GM19099 (cell line): ENCODE data around the gene UGT1A4.

Source experiments
- POLR2A ChIP-seq: IDR thresholded peaks from 3 replicates; pipeline ENCODE4 v1.6.1; 2011; ENCODE audit warnings: low read depth; ENCODE audit not compliant: insufficient read length; ENCODE audit errors: extremely low read depth

The UGT1A4 gene

DNA sequence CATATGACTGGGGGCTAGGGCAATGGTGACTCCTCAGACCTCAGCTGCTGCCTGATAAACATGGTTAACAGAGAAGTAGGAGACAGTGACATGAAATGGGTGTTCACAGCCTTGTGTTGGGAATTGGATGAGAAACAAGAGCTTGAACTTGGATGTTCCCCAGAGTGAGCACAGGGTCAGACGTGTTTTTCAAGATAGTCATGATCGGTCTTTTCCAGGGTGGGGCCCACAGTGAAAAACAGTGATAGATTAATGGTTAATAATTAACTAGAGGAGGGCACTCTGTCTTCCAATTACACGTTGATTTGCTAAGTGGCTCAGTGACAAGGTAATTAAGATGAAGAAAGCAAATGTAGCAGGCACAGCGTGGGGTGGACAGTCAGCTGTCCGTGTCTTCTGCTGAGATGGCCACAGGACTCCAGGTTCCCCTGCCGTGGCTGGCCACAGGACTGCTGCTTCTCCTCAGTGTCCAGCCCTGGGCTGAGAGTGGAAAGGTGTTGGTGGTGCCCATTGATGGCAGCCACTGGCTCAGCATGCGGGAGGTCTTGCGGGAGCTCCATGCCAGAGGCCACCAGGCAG, 10.3 kb downstream of the UGT1A4 start, which contains the start of gene UGT1A3:
Gene UGT1A3, plus strand, starts transcription at position 320 of the 579 bp plus-strand sequence. Its CDS starts 85 bp downstream, at position 405.
- TF ChIP-seq POLR2A: no peak

DNA sequence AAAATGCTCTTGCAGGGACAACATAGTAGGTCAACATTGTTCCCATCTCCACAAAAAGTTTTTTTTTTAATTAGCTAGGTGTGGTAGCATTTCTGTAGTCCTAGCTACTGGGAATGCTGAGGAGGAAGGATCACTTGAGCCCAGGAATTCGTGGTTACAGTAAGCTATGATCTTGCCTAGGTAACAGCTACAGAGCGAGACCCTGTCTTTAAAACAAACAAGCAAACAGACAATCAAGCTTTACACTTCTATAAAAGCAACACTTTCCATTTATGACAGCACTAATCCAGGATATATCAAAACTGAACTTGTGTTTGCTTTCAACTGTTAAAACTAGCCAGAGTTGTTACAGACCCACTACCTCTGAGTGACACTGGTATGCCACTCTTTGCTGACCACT, 22.3 kb downstream of the UGT1A4 start:
- TF ChIP-seq POLR2A: no peak

DNA sequence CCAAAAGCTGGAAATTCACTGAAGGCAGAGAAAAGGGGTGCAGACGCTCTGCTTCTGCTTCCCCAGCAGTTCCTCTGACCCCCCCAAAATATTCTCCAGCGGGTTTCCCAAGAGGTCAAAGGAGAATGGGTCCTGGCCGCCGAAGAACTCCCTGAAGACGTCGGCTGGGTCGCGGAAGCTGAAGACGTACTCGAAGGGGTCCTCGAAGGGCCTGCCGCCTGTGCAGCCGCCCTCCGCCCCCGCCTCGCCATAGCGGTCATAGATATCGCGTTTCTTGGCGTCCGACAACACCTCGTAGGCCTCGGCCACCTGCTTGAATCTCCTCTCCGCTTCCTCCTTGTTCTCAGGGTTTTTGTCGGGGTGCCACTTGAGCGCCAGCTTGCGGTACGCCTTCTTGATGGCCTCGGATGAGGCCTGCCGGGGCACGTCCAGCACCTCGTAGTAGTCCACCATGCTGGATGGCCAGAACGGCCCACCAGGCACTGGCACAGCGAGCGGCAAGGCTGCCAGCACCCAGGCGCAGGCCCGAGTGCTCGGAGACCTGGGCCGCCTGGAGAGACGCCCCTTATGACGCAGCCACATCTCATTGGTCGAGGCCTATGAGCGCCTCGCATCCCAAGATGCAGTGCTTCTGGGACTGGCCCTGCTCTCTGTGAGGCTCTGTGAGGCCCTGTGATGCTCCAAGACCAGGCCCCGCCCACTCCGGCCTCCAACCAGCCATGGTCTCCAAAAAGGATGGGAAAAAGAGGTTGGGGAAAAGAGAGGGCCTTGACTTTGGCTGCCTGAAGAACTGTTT, 25.1 kb downstream of the UGT1A4 start:
- no peak for TF ChIP-seq POLR2A

DNA sequence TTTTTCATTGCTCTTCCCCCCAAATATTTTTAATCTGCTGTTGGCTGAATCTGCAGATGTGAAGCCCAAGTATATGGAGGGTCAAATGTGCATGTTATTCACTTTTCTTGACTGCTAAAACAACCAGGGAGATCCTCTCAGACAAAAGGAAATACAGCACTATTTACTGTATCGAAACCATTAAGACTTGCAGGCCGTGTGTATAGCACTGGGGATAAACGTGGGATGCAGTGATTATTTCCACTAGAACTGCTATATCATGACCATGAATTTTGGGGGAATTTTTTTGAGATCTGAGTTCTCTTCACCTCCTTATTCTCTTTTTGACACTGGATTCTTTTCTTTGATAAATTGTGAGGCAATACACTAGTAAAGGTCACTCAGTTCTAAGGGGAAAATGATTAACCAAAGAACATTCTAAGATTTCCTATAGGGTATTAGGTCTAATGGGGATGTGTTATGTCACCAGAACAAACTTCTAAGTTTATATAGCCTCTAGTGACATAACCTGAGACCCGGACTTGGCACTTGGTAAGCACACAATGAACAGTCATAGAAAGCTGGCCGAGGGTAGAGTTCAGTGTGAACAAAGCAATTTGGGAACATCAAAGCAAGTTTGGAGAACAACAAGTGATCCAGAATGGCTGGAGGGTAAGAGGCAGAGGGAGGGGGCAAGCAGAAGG, 26.7 kb downstream of the UGT1A4 start:
- TF ChIP-seq POLR2A: no peak

DNA sequence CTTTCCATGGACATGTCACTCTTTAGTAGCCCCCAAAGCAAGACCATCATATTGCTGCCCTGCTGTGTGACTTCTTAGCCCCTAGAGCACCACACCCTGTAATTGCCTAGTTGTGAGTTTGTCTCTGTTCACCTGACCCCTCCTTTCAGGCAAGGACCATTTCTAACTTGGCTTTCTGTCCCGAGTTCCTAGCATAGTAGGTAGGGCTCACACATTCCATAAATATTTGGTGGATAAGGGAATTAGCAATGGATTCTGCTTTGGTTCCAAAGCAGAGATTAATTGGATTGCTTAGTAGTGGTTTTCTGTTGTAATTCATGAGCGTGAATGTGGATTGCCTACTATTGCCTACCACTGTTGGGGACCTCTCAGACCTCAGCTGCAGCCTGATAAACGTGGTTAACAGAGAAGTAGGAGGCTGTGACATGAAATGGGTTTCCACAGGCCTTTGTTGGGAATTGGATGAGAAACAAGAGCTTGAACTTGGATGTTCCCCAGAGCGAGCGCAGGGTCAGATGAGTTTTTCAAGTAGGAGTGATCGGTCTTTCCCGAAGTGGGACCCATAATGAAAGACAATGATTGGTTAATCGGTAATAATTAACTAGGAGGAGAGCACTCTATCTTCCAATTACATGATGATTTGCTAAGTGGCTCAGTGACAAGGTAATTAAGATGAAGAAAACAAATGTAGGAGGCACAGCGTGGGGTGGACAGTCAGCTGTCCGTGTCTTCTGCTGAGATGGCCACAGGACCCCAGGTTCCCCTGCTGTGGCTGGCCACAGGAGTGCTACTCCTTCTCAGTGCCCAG, 28.1 kb downstream of the UGT1A4 start:
- no peak for TF ChIP-seq POLR2A

DNA sequence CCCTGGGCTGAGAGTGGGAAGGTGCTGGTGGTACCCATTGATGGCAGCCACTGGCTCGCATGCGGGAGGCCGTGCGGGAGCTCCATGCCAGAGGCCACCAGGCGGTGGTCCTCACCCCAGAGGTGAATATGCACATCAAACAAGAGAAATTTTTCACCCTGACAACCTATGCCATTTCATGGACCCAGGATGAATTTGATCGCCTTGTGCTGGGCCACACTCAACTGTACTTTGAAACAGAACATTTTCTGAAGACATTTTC, 28.7 kb downstream of the UGT1A4 start:
- no peak for TF ChIP-seq POLR2A

DNA sequence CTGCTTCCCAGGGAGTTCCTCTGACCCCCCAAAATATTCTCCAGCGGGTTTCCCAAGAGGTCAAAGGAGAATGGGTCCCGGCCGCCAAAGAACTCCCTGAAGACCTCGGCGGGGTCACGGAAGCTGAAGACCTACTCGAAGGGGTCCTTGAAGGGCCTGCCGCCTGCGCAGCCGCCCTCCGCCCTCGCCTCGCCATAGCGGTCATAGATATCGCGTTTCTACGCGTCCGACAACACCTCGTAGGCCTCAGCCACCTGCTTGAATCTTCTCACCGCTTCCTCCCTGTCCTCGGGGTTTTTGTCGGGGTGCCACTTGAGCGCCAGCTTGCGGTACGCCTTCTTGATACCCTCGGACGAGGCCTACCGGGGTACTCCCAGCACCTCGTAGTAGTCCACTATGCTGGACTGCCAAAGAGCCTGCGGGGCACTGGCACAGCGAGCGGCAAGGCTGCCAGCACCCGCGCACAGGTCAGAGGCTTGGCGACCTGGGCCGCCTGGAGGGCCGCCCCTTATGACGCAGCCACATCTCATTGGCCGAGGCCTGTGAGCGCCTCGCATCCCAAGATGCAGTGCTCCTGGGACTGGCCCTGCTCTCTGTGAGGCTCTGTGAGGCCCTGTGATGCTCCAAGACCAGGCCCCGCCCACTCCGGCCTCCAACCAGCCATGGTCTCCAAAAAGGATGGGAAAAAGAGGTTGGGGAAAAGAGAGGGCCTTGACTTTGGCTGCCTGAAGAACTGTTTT, 36.5 kb downstream of the UGT1A4 start:
- TF ChIP-seq POLR2A: no peak

DNA sequence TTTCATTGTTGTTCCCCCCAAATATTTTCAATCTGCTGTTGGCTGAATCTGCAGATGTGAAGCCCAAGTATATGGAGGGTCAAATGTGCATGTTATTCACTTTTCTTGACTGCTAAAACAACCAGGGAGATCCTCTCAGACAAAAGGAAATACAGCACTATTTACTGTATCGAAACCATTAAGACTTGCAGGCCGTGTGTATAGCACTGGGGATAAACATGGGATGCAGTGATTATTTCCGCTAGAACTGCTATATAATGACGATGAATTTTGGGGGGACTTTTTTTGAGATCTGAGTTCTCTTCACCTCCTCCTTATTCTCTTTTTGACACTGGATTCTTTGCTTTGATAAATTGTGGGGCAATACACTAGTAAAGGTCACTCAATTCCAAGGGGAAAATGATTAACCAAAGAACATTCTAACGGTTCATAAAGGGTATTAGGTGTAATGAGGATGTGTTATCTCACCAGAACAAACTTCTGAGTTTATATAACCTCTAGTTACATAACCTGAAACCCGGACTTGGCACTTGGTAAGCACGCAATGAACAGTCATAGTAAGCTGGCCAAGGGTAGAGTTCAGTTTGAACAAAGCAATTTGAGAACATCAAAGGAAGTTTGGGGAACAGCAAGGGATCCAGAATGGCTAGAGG, 38.0 kb downstream of the UGT1A4 start:
- TF ChIP-seq POLR2A: no peak

DNA sequence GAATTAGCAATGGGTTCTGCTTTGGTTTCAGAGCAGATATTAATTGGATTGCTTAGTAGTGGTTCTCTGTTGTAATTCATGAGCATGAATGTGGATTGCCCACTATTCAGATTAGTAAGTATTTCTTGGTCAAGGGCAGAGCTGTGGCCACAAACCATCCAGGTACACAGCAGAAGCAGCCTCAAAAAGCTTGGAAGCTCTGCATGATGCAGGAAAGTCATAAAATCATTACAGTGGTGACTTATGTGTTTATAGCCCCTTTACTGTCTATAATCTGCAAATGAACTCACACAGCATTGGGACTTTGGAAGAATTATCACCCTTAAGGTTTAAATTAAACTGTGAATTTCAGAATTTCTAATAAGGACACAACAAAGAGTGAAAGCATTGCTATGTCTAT, 39.6 kb downstream of the UGT1A4 start:
- TF ChIP-seq POLR2A: no peak

DNA sequence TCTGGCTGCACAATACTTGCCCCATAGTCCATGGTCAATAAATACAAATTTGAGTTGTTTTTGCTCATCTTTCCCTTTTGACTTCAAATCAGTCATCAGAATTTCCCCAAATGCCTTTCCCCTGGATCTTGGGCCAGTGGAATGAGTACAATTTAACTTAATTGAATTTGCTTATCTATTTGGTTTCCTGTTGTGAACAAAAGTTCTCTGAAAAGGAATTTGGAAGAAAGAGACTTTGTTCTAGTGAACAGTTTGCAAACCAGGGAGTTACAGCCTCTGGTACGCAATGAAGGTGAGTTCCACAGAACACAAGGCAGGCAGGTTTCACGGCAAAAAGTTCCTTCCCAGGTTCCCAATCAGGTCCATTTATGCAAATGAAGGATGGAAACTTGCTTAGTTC, 40.3 kb downstream of the UGT1A4 start:
- TF ChIP-seq POLR2A: no peak

DNA sequence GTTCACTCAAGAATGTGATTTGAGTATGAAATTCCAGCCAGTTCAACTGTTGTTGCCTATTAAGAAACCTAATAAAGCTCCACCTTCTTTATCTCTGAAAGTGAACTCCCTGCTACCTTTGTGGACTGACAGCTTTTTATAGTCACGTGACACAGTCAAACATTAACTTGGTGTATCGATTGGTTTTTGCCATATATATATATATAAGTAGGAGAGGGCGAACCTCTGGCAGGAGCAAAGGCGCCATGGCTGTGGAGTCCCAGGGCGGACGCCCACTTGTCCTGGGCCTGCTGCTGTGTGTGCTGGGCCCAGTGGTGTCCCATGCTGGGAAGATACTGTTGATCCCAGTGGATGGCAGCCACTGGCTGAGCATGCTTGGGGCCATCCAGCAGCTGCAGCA, 41.5 kb downstream of the UGT1A4 start, which contains the start of gene UGT1A1:
Gene UGT1A1, plus strand, starts transcription at position 228 of the 400 bp plus-strand sequence. Its CDS starts 18 bp downstream, at position 246.
- TF ChIP-seq POLR2A: no peak

DNA sequence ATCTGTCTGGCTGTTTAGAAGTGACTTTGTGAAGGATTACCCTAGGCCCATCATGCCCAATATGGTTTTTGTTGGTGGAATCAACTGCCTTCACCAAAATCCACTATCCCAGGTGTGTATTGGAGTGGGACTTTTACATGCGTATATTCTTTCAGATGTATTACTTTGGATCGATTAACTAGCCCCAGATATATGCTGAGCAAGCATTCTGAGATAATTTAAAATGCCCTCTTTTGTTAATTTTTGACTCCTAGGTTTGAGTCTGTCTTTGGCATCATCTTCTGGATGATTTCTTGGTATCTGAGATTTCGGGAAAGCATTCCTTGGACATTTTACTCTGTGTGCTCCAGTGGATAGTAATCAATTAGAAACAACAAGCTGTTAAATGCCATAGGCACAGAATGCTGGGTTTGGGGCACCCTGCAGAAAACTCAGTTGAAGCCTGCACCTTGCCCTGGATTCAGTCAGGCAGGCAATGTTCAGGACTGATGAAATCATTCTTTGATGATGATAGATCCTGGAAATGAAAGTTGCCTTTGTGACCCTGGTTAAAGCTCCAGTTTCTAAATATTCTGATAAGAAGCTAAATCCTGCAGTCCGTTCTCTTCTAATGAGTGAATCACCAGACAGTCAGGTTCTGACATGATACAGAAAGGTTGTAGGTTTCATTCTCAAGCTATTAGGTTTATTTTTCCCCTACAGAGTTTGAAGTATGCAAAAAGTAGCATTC, 42.7 kb downstream of the UGT1A4 start:
- no peak for TF ChIP-seq POLR2A

DNA sequence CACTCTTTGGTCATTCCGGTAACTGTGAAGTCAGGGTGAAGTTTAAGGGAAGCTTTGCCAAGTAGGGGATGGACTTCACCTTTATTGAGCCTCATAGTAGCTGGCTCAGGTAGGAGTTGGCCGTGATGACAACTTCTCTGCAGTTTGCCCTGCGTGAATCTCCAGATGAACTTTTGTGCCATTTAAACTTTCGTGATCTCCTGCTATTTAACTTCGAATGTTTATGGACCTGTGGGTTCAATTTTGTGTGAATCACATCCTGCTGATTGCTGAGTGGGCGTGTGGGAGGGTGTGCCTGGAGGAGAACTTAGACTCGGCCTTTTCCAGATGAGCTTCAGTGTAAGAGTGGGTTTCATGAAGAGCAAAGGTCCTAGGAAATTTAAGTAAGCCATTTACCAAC, 45.7 kb downstream of the UGT1A4 start:
- TF ChIP-seq POLR2A: no peak
